CD14-positive monocyte (primary cell): ENCODE data around the gene ZNF827. TPM values are rescaled to one million over a fixed set of nuclear protein-coding genes. Genes with fewer than 3 reads are reported as not detected.

Source experiments
- DNase-seq, 3 donors: peaks; one replicate each; pipeline ENCODE4 v3.0.0-alpha.2; 2011 to 2022
- H2AFZ ChIP-seq: 2 replicates; pipeline ENCODE4 v1.6.0; 2012; ENCODE audit warnings: mild to moderate bottlenecking, low read depth, low read length, inconsistent platforms; ENCODE audit not compliant: insufficient read depth, poor library complexity, severe bottlenecking
- H3K27ac ChIP-seq, 2 donors: 1 replicate in 1 of 2; 2 replicates in 1 of 2; pipeline ENCODE4 v1.5.1; 2012 to 2013; ENCODE audit warnings: low read length in 2 of 2, control low read depth in 1 of 2, inconsistent platforms in 1 of 2, low read depth in 1 of 2, mild to moderate bottlenecking in 1 of 2
- H3K27me3 ChIP-seq, 2 donors: one replicate each; pipeline versions ENCODE4 v1.6.0 to v1.6.1; 2011 to 2013; ENCODE audit warnings: low read length in 2 of 2; ENCODE audit not compliant: control insufficient read depth in 2 of 2, insufficient read depth in 2 of 2
- H3K36me3 ChIP-seq, 2 donors: replicated peaks in 1 of 2; 1 replicate in 1 of 2; 2 replicates in 1 of 2; pipeline versions ENCODE4 v1.5.1 to v1.6.1; 2012 to 2013; ENCODE audit warnings: low read length in 2 of 2, control low read depth in 1 of 2, inconsistent platforms in 1 of 2, mild to moderate bottlenecking in 1 of 2; ENCODE audit not compliant: insufficient read depth in 2 of 2, control insufficient read depth in 1 of 2
- H3K4me1 ChIP-seq, 2 donors: 1 replicate in 1 of 2; 2 replicates in 1 of 2; pipeline versions ENCODE4 v1.5.1 to v1.6.1; 2012 to 2013; ENCODE audit warnings: low read length in 2 of 2, control low read depth in 1 of 2, inconsistent platforms in 1 of 2, mild to moderate bottlenecking in 1 of 2, moderate library complexity in 1 of 2; ENCODE audit not compliant: insufficient read depth in 2 of 2, control insufficient read depth in 1 of 2
- H3K4me2 ChIP-seq: replicated peaks from 2 replicates; pipeline ENCODE3; 2012; ENCODE audit warnings: low read length, moderate library complexity, mild to moderate bottlenecking; ENCODE audit not compliant: poor library complexity, severe bottlenecking; ENCODE audit errors: extremely low read depth
- H3K4me3 ChIP-seq, 3 experiments: fragments of 200-600 bp in 1 of 3; sonication (generic) in 1 of 3; replicated peaks in 1 of 3; 1 replicate in 2 of 3; 2 replicates in 1 of 3; pipeline ENCODE4 v1.5.1; 2011 to 2013; ENCODE audit warnings: low read length in 3 of 3, mild to moderate bottlenecking in 3 of 3, control low read depth in 2 of 3, low read depth in 2 of 3, inconsistent platforms in 1 of 3, moderate library complexity in 1 of 3
- H3K79me2 ChIP-seq: 2 replicates; pipeline ENCODE4 v1.6.0; 2012; ENCODE audit warnings: mild to moderate bottlenecking, control low read depth, inconsistent platforms, low read length, moderate library complexity; ENCODE audit not compliant: insufficient read depth
- H3K9ac ChIP-seq: 2 replicates; pipeline ENCODE4 v1.6.0; 2017; ENCODE audit warnings: low read length, mild to moderate bottlenecking; ENCODE audit not compliant: insufficient read depth, poor library complexity, severe bottlenecking
- H3K9me3 ChIP-seq, 2 donors: replicated peaks in 1 of 2; 1 replicate in 1 of 2; 2 replicates in 1 of 2; pipeline versions ENCODE4 v1.5.1 to v1.6.1; 2012 to 2013; ENCODE audit warnings: low read length in 2 of 2, control low read depth in 1 of 2; ENCODE audit not compliant: control insufficient read depth in 1 of 2, insufficient read depth in 1 of 2
- H4K20me1 ChIP-seq: 2 replicates; pipeline ENCODE4 v1.6.0; 2012; ENCODE audit warnings: mild to moderate bottlenecking, low read length, control low read depth, moderate library complexity; ENCODE audit not compliant: insufficient read depth
- H3K27ac Mint-ChIP-seq, 7 donors: one replicate each; pipeline ENCODE4 v1.8.0; 2020; ENCODE audit warnings: mild to moderate bottlenecking in 7 of 7, mixed read lengths in 7 of 7, moderate library complexity in 6 of 7, inconsistent platforms in 2 of 7
- H3K27me3 Mint-ChIP-seq, 3 donors: one replicate each; pipeline ENCODE4 v1.8.0; 2021 to 2022; ENCODE audit warnings: low read depth in 3 of 3, mild to moderate bottlenecking in 3 of 3, mixed read lengths in 3 of 3, moderate library complexity in 3 of 3, inconsistent platforms in 1 of 3
- H3K36me3 Mint-ChIP-seq, 2 donors: one replicate each; pipeline ENCODE4 v1.8.0; 2020; ENCODE audit warnings: mixed read lengths in 2 of 2, inconsistent platforms in 1 of 2, mild to moderate bottlenecking in 1 of 2
- H3K4me1 Mint-ChIP-seq: one replicate; pipeline ENCODE4 v1.8.0; 2020; ENCODE audit warnings: mild to moderate bottlenecking, mixed read lengths
- H3K4me3 Mint-ChIP-seq, 2 donors: one replicate each; pipeline ENCODE4 v1.8.0; 2020; ENCODE audit warnings: mild to moderate bottlenecking in 2 of 2, mixed read lengths in 2 of 2, moderate library complexity in 1 of 2
- H3K9me3 Mint-ChIP-seq, 7 donors: one replicate each; pipeline ENCODE4 v1.8.0; 2020 to 2022; ENCODE audit warnings: mixed read lengths in 7 of 7, mild to moderate bottlenecking in 6 of 7, moderate library complexity in 6 of 7, inconsistent platforms in 2 of 7
- WGBS: methylation state at CpG from one replicate; pipeline ENCODE4 v1.1.5; 2013; ENCODE audit warnings: missing lambda C conversion rate; ENCODE audit not compliant: insufficient coverage; 5-methylcytosine and 5-hydroxymethylcytosine counted together
- intact Hi-C, 2 donors: fragments of 100-400 bp; cut with micrococcal nuclease; formaldehyde crosslinking; loops; one replicate each; pipeline versions ENCODE4 v1.15.0 to v1.15.1; 2023
- polyA plus RNA-seq, 3 donors: library from polyadenylated mRNA; depleted of rRNA in 1 of 3; unstranded in 2 of 3; stranded (reverse) in 1 of 3; fragments of 300-500 nt in 2 of 3; fragments of >200 nt in 1 of 3; fragmentation: Illumina TruSeq in 2 of 3; gene quantifications; 1 replicate in 2 of 3; 2 replicates in 1 of 3; pipeline ENCODE4 v1.2.3, GENCODE V29; 2012 to 2021
- TF ChIP-seq, protein P1 (sequence below): fragments of 200-600 bp; IDR thresholded peaks from one replicate; pipeline ENCODE4 v1.8.0; 2022; ENCODE audit warnings: antibody characterized with exemption, mild to moderate bottlenecking

ZNF827 gene
- polyA plus RNA-seq, 3 donors = 0.04 TPM; not detected in 2

- H3K4me1 Mint-ChIP-seq = peaks cover 6% of the 10 kb centered on the region
- peak overlapping the region; percentile 26 for H2AFZ ChIP-seq
- no peaks in the 10 kb centered on the region for H3K36me3 Mint-ChIP-seq
- H4K20me1 ChIP-seq = no peaks in the 10 kb centered on the region
- H3K4me2 ChIP-seq = no peak overlapping the region
- no peaks in the 10 kb centered on the region for H3K27me3 ChIP-seq
- H3K9me3 ChIP-seq = peaks cover 0 to 3% of the 10 kb centered on the region in 2 donors
- H3K4me3 Mint-ChIP-seq = no peak overlapping the region
- TF ChIP-seq, protein P1, sequence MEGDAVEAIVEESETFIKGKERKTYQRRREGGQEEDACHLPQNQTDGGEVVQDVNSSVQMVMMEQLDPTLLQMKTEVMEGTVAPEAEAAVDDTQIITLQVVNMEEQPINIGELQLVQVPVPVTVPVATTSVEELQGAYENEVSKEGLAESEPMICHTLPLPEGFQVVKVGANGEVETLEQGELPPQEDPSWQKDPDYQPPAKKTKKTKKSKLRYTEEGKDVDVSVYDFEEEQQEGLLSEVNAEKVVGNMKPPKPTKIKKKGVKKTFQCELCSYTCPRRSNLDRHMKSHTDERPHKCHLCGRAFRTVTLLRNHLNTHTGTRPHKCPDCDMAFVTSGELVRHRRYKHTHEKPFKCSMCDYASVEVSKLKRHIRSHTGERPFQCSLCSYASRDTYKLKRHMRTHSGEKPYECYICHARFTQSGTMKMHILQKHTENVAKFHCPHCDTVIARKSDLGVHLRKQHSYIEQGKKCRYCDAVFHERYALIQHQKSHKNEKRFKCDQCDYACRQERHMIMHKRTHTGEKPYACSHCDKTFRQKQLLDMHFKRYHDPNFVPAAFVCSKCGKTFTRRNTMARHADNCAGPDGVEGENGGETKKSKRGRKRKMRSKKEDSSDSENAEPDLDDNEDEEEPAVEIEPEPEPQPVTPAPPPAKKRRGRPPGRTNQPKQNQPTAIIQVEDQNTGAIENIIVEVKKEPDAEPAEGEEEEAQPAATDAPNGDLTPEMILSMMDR = no peak
- H3K27ac Mint-ChIP-seq = no peak overlapping the region
- no peaks in the 10 kb centered on the region for H3K27me3 Mint-ChIP-seq
- H3K9ac ChIP-seq = no peak overlapping the region
- intact Hi-C loops = no loop called here
- DNase-seq = no peak
- H3K4me1 ChIP-seq = peaks cover 4 to 7% of the 10 kb centered on the region in 2 donors
- 100% methylated on average over 1 of the region's 1 CpG for WGBS
- peaks cover under 1 to 7% (median 4%) of the 10 kb centered on the region in 7 donors for H3K9me3 Mint-ChIP-seq
- H3K36me3 ChIP-seq = no peaks in the 10 kb centered on the region
- H3K27ac ChIP-seq = no peak overlapping the region
- H3K79me2 ChIP-seq = no peaks in the 10 kb centered on the region
- H3K4me3 ChIP-seq = no peak overlapping the region
Observed at GRCh38 chr4:145815027-145815612, 123.5 kb downstream of the ZNF827 start.

- no peak overlapping the region for H3K4me2 ChIP-seq
- H3K9ac ChIP-seq = no peak overlapping the region
- no peak overlapping the region for H3K27ac ChIP-seq
- no CpG with 5 or more reads among the region's 1 CpG for WGBS
- DNase-seq = no peak
- no peaks in the 10 kb centered on the region for H3K36me3 ChIP-seq
- no peaks in the 10 kb centered on the region for H3K4me1 Mint-ChIP-seq
- intact Hi-C loops = no loop called here
- no peaks in the 10 kb centered on the region for H3K36me3 Mint-ChIP-seq
- H3K27me3 ChIP-seq = no peaks in the 10 kb centered on the region
- H3K9me3 ChIP-seq = peaks cover 6 to 9% of the 10 kb centered on the region in 2 donors
- no peaks in the 10 kb centered on the region for H3K27me3 Mint-ChIP-seq
- H3K27ac Mint-ChIP-seq = peak overlapping the region in 1 of 7 donors; percentile 5
- H3K9me3 Mint-ChIP-seq = peaks cover 7 to 14% (median 9%) of the 10 kb centered on the region in 7 donors
- no peak overlapping the region for H3K4me3 Mint-ChIP-seq
- H2AFZ ChIP-seq = no peak overlapping the region
- TF ChIP-seq, protein P1 = no peak
- no peaks in the 10 kb centered on the region for H4K20me1 ChIP-seq
- H3K4me1 ChIP-seq = no peaks in the 10 kb centered on the region
- H3K4me3 ChIP-seq = no peak overlapping the region
- no peaks in the 10 kb centered on the region for H3K79me2 ChIP-seq
Observed at GRCh38 chr4:145814246-145814645, 124.4 kb downstream of the ZNF827 start.
